KOPT-K1 (cell line): ENCODE data around the gene FADS3.

Source experiments
- H3K27ac ChIP-seq: fragments of 200-600 bp; sonication (generic); 2 replicates; pipeline ENCODE4 v1.5.1; 2016; ENCODE audit warnings: antibody characterized with exemption, mild to moderate bottlenecking, low read depth, low read length; ENCODE audit not compliant: poor library complexity, severe bottlenecking
- H3K36me3 ChIP-seq: fragments of 200-600 bp; sonication (generic); 2 replicates; pipeline ENCODE4 v1.5.1; 2017; ENCODE audit warnings: antibody characterized with exemption, mild to moderate bottlenecking, low read length, moderate library complexity; ENCODE audit not compliant: insufficient read depth
- H3K9me3 ChIP-seq: fragments of 200-600 bp; sonication (generic); 2 replicates; pipeline ENCODE4 v1.5.1; 2017; ENCODE audit warnings: antibody characterized with exemption, low read length, mild to moderate bottlenecking; ENCODE audit not compliant: insufficient read depth, poor library complexity, severe bottlenecking

FADS3 gene

GRCh38 chr11:61896665-61897386, 5.5 kb upstream of the FADS3 start:
- H3K36me3 ChIP-seq = no peaks in the 10 kb centered on the region
- H3K27ac ChIP-seq = no peak overlapping the region
- no peaks in the 10 kb centered on the region for H3K9me3 ChIP-seq

DNA sequence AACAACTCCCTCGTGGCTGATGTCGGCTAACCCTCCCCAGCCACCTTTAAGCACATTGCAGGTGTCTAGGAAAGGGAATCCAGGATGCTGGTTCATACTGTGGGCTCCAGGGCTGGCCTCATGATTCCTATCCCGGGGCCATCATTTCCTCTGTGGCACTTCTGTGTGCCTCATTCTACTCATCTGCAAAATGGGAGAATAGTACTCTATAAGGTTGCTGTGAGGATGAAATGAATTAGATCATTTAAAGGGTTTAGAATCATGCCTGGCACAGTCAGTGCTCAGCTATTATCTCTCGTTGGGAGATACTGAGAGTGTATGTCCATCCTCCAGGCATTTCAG, 4.3 kb upstream of the FADS3 start:
- Histone ChIP-seq H3K36me3 (no peaks in the 10 kb centered on the region), H3K27ac (no peak overlapping the region), H3K9me3 (no peaks in the 10 kb centered on the region)

- Histone ChIP-seq H3K9me3 (no peaks in the 10 kb centered on the region), H3K36me3 (no peaks in the 10 kb centered on the region), H3K27ac (no peak overlapping the region)
Observed at GRCh38 chr11:61895046-61895717, 3.8 kb upstream of the FADS3 start.

- Histone ChIP-seq H3K27ac (no peak overlapping the region), H3K9me3 (no peaks in the 10 kb centered on the region), H3K36me3 (no peaks in the 10 kb centered on the region)
Observed at GRCh38 chr11:61893981-61894380, 2.6 kb upstream of the FADS3 start.

GRCh38 chr11:61892085-61892370, 683 bp upstream of the FADS3 start:
- Histone ChIP-seq H3K27ac (no peak overlapping the region), H3K36me3 (no peaks in the 10 kb centered on the region), H3K9me3 (no peaks in the 10 kb centered on the region)

DNA sequence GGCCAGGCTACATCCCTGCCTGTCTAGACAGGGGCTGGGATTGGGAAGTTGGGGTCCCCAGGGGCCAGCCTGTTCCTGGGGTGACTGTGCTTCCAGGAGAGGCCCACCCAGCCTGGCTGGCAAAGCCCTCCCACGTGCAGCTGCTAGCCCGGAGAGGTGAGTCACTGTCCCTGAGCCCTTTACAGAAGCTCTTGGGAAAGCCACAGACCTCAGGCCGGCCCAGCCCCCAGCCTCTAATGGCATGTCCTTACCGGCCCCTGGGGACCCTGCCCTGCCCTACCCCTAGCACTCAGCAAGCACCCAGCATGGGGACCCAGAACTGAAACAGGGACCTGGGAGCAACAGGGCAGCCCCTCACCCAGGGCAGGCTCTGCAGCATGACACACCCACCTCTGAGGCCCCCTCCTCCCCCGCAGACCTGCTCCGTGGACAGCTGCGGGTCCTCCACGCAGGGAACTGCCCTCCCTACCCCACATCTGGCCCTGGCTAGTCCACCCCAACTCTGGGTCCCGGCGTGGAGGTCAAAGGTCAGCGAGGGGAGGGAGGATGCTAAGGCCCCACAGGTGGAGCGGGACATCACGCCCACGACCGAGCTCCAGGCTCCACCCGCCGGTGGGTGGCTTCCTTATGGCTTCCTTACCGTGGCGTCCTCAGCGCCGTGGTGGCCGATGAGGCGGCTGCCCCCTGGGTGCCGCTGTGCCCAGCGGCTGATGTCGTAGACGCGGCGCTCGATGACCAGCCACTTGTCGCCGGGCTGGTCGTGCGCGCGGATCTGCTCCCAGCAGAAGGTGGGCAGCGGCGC, 615 bp downstream of the FADS3 start:
- Histone ChIP-seq H3K27ac (no peak overlapping the region), H3K36me3 (no peaks in the 10 kb centered on the region)

DNA sequence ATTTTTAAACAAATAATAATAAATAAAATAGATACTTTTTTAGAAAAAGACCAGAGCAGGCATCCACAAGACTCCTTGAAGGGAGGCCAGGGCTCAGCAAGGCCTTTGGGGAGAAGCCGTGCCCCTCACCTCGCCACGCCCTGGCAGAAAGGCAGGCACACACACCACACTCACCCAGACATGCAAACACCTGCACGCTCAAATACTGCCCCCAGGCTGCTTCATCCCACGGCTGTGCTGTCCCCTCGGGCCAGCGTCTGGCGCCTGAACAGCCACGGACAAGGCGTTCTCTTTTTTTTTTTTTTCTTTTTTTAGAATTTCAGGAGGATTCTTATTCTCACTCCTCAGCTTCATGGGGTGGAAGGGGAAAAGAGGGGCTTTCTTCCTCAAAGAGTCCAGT, 1.5 kb downstream of the FADS3 start:
- Histone ChIP-seq H3K9me3 (no peaks in the 10 kb centered on the region), H3K36me3 (no peaks in the 10 kb centered on the region), H3K27ac (no peak overlapping the region)

More for the DNA sequence above, 615 bp downstream of the FADS3 start:
- no peaks in the 10 kb centered on the region for H3K9me3 ChIP-seq

DNA sequence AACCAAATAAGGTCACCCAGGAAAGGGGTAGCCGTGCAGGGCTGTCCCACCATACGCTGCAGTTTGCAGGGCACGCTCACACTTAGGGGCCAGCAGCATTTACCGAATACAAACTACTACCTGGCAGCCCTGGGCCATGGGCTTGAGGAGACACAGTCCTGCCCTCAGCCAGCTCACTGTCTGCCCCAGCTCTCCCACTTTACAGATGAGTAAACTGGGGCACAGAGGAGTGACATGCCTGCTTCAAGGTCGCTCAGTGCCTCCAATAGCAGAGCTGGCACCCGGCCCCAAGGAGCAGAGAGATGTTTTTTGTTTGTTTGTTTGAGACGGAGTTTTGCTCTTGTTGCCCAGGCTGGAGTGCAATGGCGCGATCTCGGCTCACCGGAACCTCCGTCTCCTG, 2.8 kb downstream of the FADS3 start:
- H3K9me3 ChIP-seq = no peaks in the 10 kb centered on the region
- H3K36me3 ChIP-seq = no peaks in the 10 kb centered on the region
- no peak overlapping the region for H3K27ac ChIP-seq

GRCh38 chr11:61887839-61888494, 3.4 kb downstream of the FADS3 start:
- H3K27ac ChIP-seq = no peak overlapping the region
- H3K36me3 ChIP-seq = no peaks in the 10 kb centered on the region
- no peaks in the 10 kb centered on the region for H3K9me3 ChIP-seq

DNA sequence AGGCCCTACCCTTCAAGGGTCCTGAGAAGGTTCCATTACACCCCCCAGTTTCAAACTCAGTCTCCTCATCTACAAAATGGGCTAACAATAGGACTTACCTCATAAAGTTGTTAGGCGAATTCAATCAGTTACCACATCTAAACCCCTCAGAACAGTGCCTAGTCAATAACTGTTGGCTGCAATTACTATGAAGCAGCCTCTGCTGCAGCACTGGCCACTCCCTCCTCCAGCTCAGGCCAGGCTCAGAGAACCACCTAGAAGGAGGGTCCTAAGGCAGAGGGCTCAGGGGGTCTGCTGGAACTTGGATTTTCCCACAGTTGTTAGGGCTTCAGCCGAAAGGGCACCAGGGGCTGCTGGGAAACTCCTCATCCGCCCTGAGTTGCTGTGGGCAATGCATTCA, 4.7 kb downstream of the FADS3 start:
- Histone ChIP-seq H3K9me3 (no peaks in the 10 kb centered on the region), H3K36me3 (no peaks in the 10 kb centered on the region), H3K27ac (no peak overlapping the region)

GRCh38 chr11:61885784-61886580, 5.4 kb downstream of the FADS3 start:
- Histone ChIP-seq H3K9me3 (no peaks in the 10 kb centered on the region), H3K27ac (no peak overlapping the region), H3K36me3 (no peaks in the 10 kb centered on the region)

GRCh38 chr11:61885166-61885778, 6.1 kb downstream of the FADS3 start:
- Histone ChIP-seq H3K36me3 (no peaks in the 10 kb centered on the region), H3K27ac (no peak overlapping the region), H3K9me3 (no peaks in the 10 kb centered on the region)

- H3K27ac ChIP-seq = no peak overlapping the region
- H3K36me3 ChIP-seq = no peaks in the 10 kb centered on the region
- no peaks in the 10 kb centered on the region for H3K9me3 ChIP-seq
Observed at GRCh38 chr11:61883947-61884346, 7.4 kb downstream of the FADS3 start.

DNA sequence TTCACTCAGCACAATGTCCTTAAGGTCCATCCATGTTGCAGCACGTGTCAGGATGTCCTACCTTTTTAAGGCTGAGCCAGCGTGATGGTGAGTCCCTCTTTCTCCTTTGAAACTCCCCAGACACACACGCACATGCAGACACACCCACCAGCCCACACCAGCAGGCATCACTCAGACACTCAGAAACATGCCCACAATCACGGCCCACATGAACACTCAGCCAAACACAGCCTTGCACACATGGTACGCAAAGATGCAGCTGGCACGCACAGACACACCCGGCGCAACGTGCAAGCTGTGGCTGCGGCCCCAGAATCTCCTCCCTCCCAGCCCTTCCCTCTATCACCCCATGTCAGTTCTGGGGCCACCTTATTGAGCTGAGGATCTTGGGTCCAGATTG, 8.0 kb downstream of the FADS3 start:
- H3K9me3 ChIP-seq = no peaks in the 10 kb centered on the region
- no peak overlapping the region for H3K27ac ChIP-seq
- H3K36me3 ChIP-seq = no peaks in the 10 kb centered on the region
